Measurements from ENCODE around the gene CREB3L1. TPM values are rescaled to one million over a fixed set of nuclear protein-coding genes. Genes with fewer than 3 reads are reported as not detected.

Gene CREB3L1
- polyA plus RNA-seq, 1 donor from 2014 or later = not detected

- Mint-ChIP-seq H3K27me3 (peaks cover 26% of the 10 kb centered on the region), H3K9me3 (no peaks in the 10 kb centered on the region), H3K4me3 (peak overlapping the region; percentile 52 to 91 (median 85)), H3K4me1 (peaks cover 7 to 9% (median 8%) of the 10 kb centered on the region in 3 donors), H3K36me3 (peaks cover 2% of the 10 kb centered on the region), H3K27ac (peak overlapping the region in 1 of 3 donors; percentile 86)
Observed at GRCh38 chr11:46242952-46243795, 34.3 kb upstream of the CREB3L1 start.

- Mint-ChIP-seq H3K9me3 (no peaks in the 10 kb centered on the region), H3K27ac (no peak overlapping the region), H3K4me1 (peaks cover 3 to 5% (median 4%) of the 10 kb centered on the region in 3 donors), H3K27me3 (peaks cover 22% of the 10 kb centered on the region), H3K36me3 (peaks cover 2% of the 10 kb centered on the region), H3K4me3 (peak overlapping the region; percentile 52 to 91 (median 85))
Observed at GRCh38 chr11:46243796-46244109, 33.7 kb upstream of the CREB3L1 start.

GRCh38 chr11:46246521-46246920 is 30.9 kb upstream of the CREB3L1 start:
- H3K4me3 Mint-ChIP-seq = no peak overlapping the region
- no peaks in the 10 kb centered on the region for H3K9me3 Mint-ChIP-seq

GRCh38 chr11:46247090-46247489 is 30.4 kb upstream of the CREB3L1 start:
- Mint-ChIP-seq H3K27me3 (peaks cover 12% of the 10 kb centered on the region), H3K4me3 (no peak overlapping the region), H3K27ac (no peak overlapping the region), H3K9me3 (no peaks in the 10 kb centered on the region), H3K36me3 (peaks cover 2% of the 10 kb centered on the region), H3K4me1 (peaks cover 0 to 5% (median 2%) of the 10 kb centered on the region in 3 donors)

More at GRCh38 chr11:46246521-46246920, 30.9 kb upstream of the CREB3L1 start:
- H3K4me1 Mint-ChIP-seq = peaks cover 0 to 5% (median 2%) of the 10 kb centered on the region in 3 donors
- peaks cover 13% of the 10 kb centered on the region for H3K27me3 Mint-ChIP-seq
- H3K27ac Mint-ChIP-seq = peak overlapping the region in 1 of 3 donors; percentile 17
- H3K36me3 Mint-ChIP-seq = peaks cover 2% of the 10 kb centered on the region

- no peak overlapping the region for H3K4me3 Mint-ChIP-seq
- peaks cover 12% of the 10 kb centered on the region for H3K27me3 Mint-ChIP-seq
- peaks cover 0 to 2% (median 1%) of the 10 kb centered on the region in 3 donors for H3K4me1 Mint-ChIP-seq
- H3K27ac Mint-ChIP-seq = no peak overlapping the region
- peaks cover 2% of the 10 kb centered on the region for H3K36me3 Mint-ChIP-seq
- no peaks in the 10 kb centered on the region for H3K9me3 Mint-ChIP-seq
Observed at GRCh38 chr11:46247659-46248058, 29.8 kb upstream of the CREB3L1 start.

GRCh38 chr11:46248289-46249102 is 29.0 kb upstream of the CREB3L1 start:
- Mint-ChIP-seq H3K27ac (no peak overlapping the region), H3K36me3 (peaks cover 2% of the 10 kb centered on the region), H3K27me3 (peaks cover 8% of the 10 kb centered on the region), H3K4me3 (no peak overlapping the region), H3K9me3 (no peaks in the 10 kb centered on the region), H3K4me1 (no peaks in the 10 kb centered on the region)

- Mint-ChIP-seq H3K4me1 (no peaks in the 10 kb centered on the region), H3K27me3 (peaks cover 6% of the 10 kb centered on the region), H3K9me3 (no peaks in the 10 kb centered on the region), H3K27ac (no peak overlapping the region), H3K36me3 (peaks cover 2% of the 10 kb centered on the region), H3K4me3 (no peak overlapping the region)
Observed at GRCh38 chr11:46249103-46249937, 28.1 kb upstream of the CREB3L1 start.

GRCh38 chr11:46249938-46250744 is 27.3 kb upstream of the CREB3L1 start:
- Mint-ChIP-seq H3K4me3 (no peak overlapping the region), H3K9me3 (no peaks in the 10 kb centered on the region), H3K36me3 (peaks cover 2% of the 10 kb centered on the region), H3K27ac (no peak overlapping the region), H3K4me1 (no peaks in the 10 kb centered on the region), H3K27me3 (peaks cover 6% of the 10 kb centered on the region)

- Mint-ChIP-seq H3K4me3 (no peak overlapping the region), H3K4me1 (no peaks in the 10 kb centered on the region), H3K27me3 (peaks cover 6% of the 10 kb centered on the region), H3K27ac (no peak overlapping the region), H3K9me3 (no peaks in the 10 kb centered on the region), H3K36me3 (peaks cover 2% of the 10 kb centered on the region)
Observed at GRCh38 chr11:46250745-46251052, 26.8 kb upstream of the CREB3L1 start.

GRCh38 chr11:46251954-46252353 is 25.5 kb upstream of the CREB3L1 start:
- Mint-ChIP-seq H3K9me3 (no peaks in the 10 kb centered on the region), H3K27ac (no peak overlapping the region), H3K27me3 (peaks cover 7% of the 10 kb centered on the region), H3K4me3 (no peak overlapping the region), H3K36me3 (peaks cover 2% of the 10 kb centered on the region), H3K4me1 (no peaks in the 10 kb centered on the region)

GRCh38 chr11:46252373-46252914 is 25.0 kb upstream of the CREB3L1 start:
- H3K27ac Mint-ChIP-seq = no peak overlapping the region
- H3K4me1 Mint-ChIP-seq = no peaks in the 10 kb centered on the region
- H3K36me3 Mint-ChIP-seq = peaks cover 2% of the 10 kb centered on the region
- H3K4me3 Mint-ChIP-seq = no peak overlapping the region
- H3K27me3 Mint-ChIP-seq = peaks cover 8% of the 10 kb centered on the region
- H3K9me3 Mint-ChIP-seq = no peaks in the 10 kb centered on the region

- Mint-ChIP-seq H3K27ac (no peak overlapping the region), H3K36me3 (no peaks in the 10 kb centered on the region), H3K4me1 (no peaks in the 10 kb centered on the region), H3K4me3 (no peak overlapping the region), H3K27me3 (peaks cover 8% of the 10 kb centered on the region), H3K9me3 (no peaks in the 10 kb centered on the region)
Observed at GRCh38 chr11:46253258-46254132, 24.0 kb upstream of the CREB3L1 start.

GRCh38 chr11:46254133-46254491 is 23.4 kb upstream of the CREB3L1 start:
- H3K27me3 Mint-ChIP-seq = peaks cover 8% of the 10 kb centered on the region
- no peaks in the 10 kb centered on the region for H3K4me1 Mint-ChIP-seq
- no peak overlapping the region for H3K27ac Mint-ChIP-seq
- H3K36me3 Mint-ChIP-seq = no peaks in the 10 kb centered on the region
- H3K9me3 Mint-ChIP-seq = no peaks in the 10 kb centered on the region
- no peak overlapping the region for H3K4me3 Mint-ChIP-seq

Data from IgD-negative memory B cell (primary cell).